ENCODE data around the gene TMEM176A.

The TMEM176A gene

DNA sequence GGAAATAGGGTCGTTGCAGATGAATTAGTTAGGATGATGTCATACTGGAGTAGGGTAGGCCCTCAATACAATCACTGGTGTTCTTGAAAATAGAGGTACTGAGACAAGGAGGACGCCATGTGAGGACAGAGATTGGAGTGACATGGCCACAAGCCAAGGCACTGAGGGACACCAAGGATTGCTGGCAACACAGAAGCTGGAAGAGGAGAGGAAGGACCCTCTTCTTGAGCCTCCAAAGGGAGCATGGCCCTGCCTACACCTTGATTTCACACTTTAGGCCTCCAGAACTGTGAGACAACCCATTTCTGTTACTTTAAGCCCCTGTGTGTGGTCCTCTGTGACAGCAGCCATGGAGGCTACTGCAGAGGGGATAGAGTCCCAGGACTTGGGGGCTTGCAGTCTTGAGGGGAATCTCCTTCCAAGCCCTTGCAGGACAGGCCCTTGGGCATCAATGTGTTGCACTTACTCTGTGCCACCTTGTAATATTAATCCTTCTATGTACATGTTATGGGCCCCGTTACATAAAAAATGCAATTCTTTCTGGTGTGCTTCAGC lies 48.1 kb downstream of the TMEM176A start:
- no peak for DNase-seq (ENCODE audit: low read depth)
- TF ChIP-seq, protein P1, sequence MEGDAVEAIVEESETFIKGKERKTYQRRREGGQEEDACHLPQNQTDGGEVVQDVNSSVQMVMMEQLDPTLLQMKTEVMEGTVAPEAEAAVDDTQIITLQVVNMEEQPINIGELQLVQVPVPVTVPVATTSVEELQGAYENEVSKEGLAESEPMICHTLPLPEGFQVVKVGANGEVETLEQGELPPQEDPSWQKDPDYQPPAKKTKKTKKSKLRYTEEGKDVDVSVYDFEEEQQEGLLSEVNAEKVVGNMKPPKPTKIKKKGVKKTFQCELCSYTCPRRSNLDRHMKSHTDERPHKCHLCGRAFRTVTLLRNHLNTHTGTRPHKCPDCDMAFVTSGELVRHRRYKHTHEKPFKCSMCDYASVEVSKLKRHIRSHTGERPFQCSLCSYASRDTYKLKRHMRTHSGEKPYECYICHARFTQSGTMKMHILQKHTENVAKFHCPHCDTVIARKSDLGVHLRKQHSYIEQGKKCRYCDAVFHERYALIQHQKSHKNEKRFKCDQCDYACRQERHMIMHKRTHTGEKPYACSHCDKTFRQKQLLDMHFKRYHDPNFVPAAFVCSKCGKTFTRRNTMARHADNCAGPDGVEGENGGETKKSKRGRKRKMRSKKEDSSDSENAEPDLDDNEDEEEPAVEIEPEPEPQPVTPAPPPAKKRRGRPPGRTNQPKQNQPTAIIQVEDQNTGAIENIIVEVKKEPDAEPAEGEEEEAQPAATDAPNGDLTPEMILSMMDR (conservative IDR thresholded peaks at IDR 0.05; ENCODE audit: low read depth, low read length), result no peak
- H3K4me3 ChIP-seq (ENCODE audit: low read depth, low read length), result no peak overlapping the region

DNA sequence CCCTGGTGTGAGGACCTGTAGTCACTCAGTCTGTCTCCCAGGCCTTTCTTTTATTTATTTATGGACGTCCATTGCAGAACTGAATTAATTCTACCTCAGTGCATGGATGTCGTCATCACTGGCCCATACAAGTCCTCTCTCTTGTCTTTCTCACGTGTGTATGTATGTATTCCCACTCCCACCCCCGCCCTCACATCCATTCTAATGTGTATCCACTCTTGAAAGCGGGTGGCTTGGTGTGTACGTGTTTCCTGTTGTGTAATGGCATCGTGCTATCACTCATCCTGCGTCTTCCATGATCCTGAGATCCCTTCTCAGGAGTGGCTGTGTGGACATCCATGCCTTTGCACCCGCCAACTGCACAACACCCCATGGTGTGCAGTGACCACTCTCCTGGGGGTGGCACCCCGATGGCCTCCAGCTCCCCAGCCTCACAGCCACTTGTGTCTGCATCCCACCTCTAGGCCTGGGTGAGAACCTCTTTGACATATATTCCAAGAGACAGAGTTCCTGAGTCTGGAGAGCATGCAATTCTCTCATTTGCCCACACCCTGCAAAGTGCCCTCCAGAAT lies 48.7 kb downstream of the TMEM176A start:
- TF ChIP-seq, protein P1 (conservative IDR thresholded peaks at IDR 0.05; ENCODE audit: low read depth, low read length), result no peak
- DNase-seq (ENCODE audit: low read depth), result no peak
- H3K4me3 ChIP-seq (ENCODE audit: low read depth, low read length), result no peak overlapping the region

GRCh38 chr7:150850273-150850672 lies 49.7 kb downstream of the TMEM176A start:
- TF ChIP-seq, protein P1 (conservative IDR thresholded peaks at IDR 0.05; ENCODE audit: low read depth, low read length), result no peak
- no peak for DNase-seq (ENCODE audit: low read depth)
- H3K4me3 ChIP-seq (ENCODE audit: low read depth, low read length), result no peak overlapping the region

- no peak overlapping the region for H3K4me3 ChIP-seq (ENCODE audit: low read depth, low read length)
- no peak for DNase-seq (ENCODE audit: low read depth)
- TF ChIP-seq, protein P1 (conservative IDR thresholded peaks at IDR 0.05; ENCODE audit: low read depth, low read length), result no peak
Observed at GRCh38 chr7:150851492-150852370, 51.2 kb downstream of the TMEM176A start.

DNA sequence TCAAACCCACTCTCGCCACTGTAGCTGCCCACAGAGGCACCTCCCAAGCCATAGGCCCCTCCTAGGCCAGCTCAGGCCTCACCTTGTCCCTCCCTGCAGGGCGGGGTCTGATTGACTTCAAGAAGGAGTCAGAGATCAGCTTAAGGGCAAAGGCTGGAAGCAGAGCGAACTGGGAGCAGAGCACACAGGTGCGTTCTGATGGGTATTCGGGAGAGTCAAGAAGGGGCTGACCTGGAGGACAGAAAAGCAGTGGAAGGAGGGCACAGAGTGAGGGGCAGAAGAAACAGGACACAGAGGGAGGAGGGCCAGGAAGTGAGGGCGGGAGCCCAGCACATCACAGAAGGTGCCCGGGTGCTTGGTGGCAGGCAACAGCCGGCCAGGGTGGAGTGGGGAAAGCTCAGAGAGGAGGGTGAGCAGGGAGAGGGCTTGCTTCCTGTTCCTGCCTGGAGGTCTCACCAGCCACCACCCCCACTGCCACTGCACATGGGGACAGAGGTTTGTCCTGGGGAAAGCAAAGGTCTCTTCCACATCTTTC lies 51.9 kb downstream of the TMEM176A start, which contains the start of gene AOC1:
Gene AOC1 (plus strand): TSS at position 147 of the 535 bp plus-strand sequence. CDS start 3,954 bp downstream, outside the sequence.
- TF ChIP-seq, protein P1 (conservative IDR thresholded peaks at IDR 0.05; ENCODE audit: low read depth, low read length), result no peak
- H3K4me3 ChIP-seq (ENCODE audit: low read depth, low read length), result no peak within 1 kb of the TSS
- DNase-seq (ENCODE audit: low read depth), result no peak

- DNase-seq (ENCODE audit: low read depth), result no peak
- TF ChIP-seq, protein P1 (conservative IDR thresholded peaks at IDR 0.05; ENCODE audit: low read depth, low read length), result no peak
- H3K4me3 ChIP-seq (ENCODE audit: low read depth, low read length), result no peak overlapping the region
Observed at GRCh38 chr7:150854066-150855000, 53.8 kb downstream of the TMEM176A start.

Data from choroid plexus epithelial cell (primary cell).